ENCODE measurements around the gene PLCL1. TPM values are rescaled to one million over a fixed set of nuclear protein-coding genes. Genes with fewer than 3 reads are reported as not detected.

The PLCL1 gene
- total RNA-seq, 2 experiments from 2014 or later: 0.20 to 0.26 TPM

- DNase-seq (no peak), ATAC-seq (no peak)
- Mint-ChIP-seq H3K4me3 (no peak overlapping the region), H3K36me3 (no peaks in the 10 kb centered on the region), H3K4me1 (peaks cover 9% of the 10 kb centered on the region), H3K27me3 (peaks cover 41% of the 10 kb centered on the region), H3K9me3 (ENCODE audit: low read depth) (no peaks in the 10 kb centered on the region), H3K27ac (no peak overlapping the region)
- CTCF ChIA-PET: no interaction called here
These were observed 5.3 kb upstream of the PLCL1 start for GRCh38 chr2:197799068-197799467.

- DNase-seq: no peak
- H3K9me3 Mint-ChIP-seq (ENCODE audit: low read depth): no peaks in the 10 kb centered on the region
- ATAC-seq: no peak
- H3K36me3 Mint-ChIP-seq: no peaks in the 10 kb centered on the region
- CTCF ChIA-PET: interaction anchor here (1.3 to 3.2 kb wide), 2 partner anchors 328 to 497 kb away, joined by 3 to 13 read pairs; no protein-coding TSS in a partner anchor
- peaks cover 12% of the 10 kb centered on the region for H3K4me1 Mint-ChIP-seq
- H3K27ac Mint-ChIP-seq: no peak overlapping the region
- no peak overlapping the region for H3K4me3 Mint-ChIP-seq
- H3K27me3 Mint-ChIP-seq: peaks cover 41% of the 10 kb centered on the region
These were observed 4.3 kb upstream of the PLCL1 start for GRCh38 chr2:197800091-197800490.

- H3K27ac Mint-ChIP-seq: no peak overlapping the region
- H3K27me3 Mint-ChIP-seq: peaks cover 50% of the 10 kb centered on the region
- CTCF ChIA-PET: interaction anchor here (1.3 to 3.2 kb wide), 2 partner anchors 12 to 496 kb away, joined by 3 to 13 read pairs; no protein-coding TSS in a partner anchor
- H3K9me3 Mint-ChIP-seq (ENCODE audit: low read depth): no peaks in the 10 kb centered on the region
- H3K4me3 Mint-ChIP-seq: no peak overlapping the region
- ATAC-seq (no peak), DNase-seq (no peak)
- H3K4me1 Mint-ChIP-seq: peaks cover 20% of the 10 kb centered on the region
- H3K36me3 Mint-ChIP-seq: no peaks in the 10 kb centered on the region
These were observed 3.4 kb upstream of the PLCL1 start for GRCh38 chr2:197801033-197801432.

- ATAC-seq: no peak
- CTCF ChIA-PET: interaction anchor here (1.0 kb wide), 1 partner anchor 494 kb away, joined by 4 read pairs; no protein-coding TSS in a partner anchor
- no peak overlapping the region for H3K27ac Mint-ChIP-seq
These were observed 1.4 kb upstream of the PLCL1 start for GRCh38 chr2:197803033-197803444.

GRCh38 chr2:197804758-197805714 is 643 bp downstream of the PLCL1 start:
- Mint-ChIP-seq H3K9me3 (ENCODE audit: low read depth) (no peaks in the 10 kb centered on the region), H3K4me1 (peaks cover 20% of the 10 kb centered on the region), H3K27me3 (peaks cover 52% of the 10 kb centered on the region), H3K27ac (no peak overlapping the region), H3K4me3 (peak overlapping the region; percentile 83), H3K36me3 (no peaks in the 10 kb centered on the region)
- peak; percentile 34 for ATAC-seq
- CTCF ChIA-PET: interaction anchor here (0.7 to 1.4 kb wide), 5 partner anchors 8 to 322 kb away, joined by 3 to 10 read pairs (median 5); partner anchors contain the start of gene MARS2
- DNase-seq: peak; percentile 41

More at GRCh38 chr2:197803033-197803444, 1.4 kb upstream of the PLCL1 start:
- H3K4me1 Mint-ChIP-seq: peaks cover 20% of the 10 kb centered on the region
- DNase-seq: no peak
- H3K27me3 Mint-ChIP-seq: peaks cover 55% of the 10 kb centered on the region
- no peak overlapping the region for H3K4me3 Mint-ChIP-seq
- no peaks in the 10 kb centered on the region for H3K36me3 Mint-ChIP-seq
- no peaks in the 10 kb centered on the region for H3K9me3 Mint-ChIP-seq (ENCODE audit: low read depth)

- no peak for ATAC-seq
- CTCF ChIA-PET: interaction anchor here (1.4 kb wide), 1 partner anchor 32 kb away, joined by 6 read pairs; no protein-coding TSS in a partner anchor
- H3K27me3 Mint-ChIP-seq: peaks cover 49% of the 10 kb centered on the region
- H3K9me3 Mint-ChIP-seq (ENCODE audit: low read depth): no peaks in the 10 kb centered on the region
- H3K4me3 Mint-ChIP-seq: peak overlapping the region; percentile 69
- no peak for DNase-seq
- H3K4me1 Mint-ChIP-seq: peaks cover 20% of the 10 kb centered on the region
- no peaks in the 10 kb centered on the region for H3K36me3 Mint-ChIP-seq
- no peak overlapping the region for H3K27ac Mint-ChIP-seq
These were observed 1.6 kb downstream of the PLCL1 start for GRCh38 chr2:197805715-197806633.

GRCh38 chr2:197809064-197809463 is 4.7 kb downstream of the PLCL1 start:
- Mint-ChIP-seq H3K4me3 (no peak overlapping the region), H3K9me3 (ENCODE audit: low read depth) (no peaks in the 10 kb centered on the region), H3K4me1 (peaks cover 11% of the 10 kb centered on the region), H3K27me3 (peaks cover 31% of the 10 kb centered on the region), H3K36me3 (no peaks in the 10 kb centered on the region), H3K27ac (no peak overlapping the region)
- no peak for DNase-seq
- CTCF ChIA-PET: interaction anchor here (1.2 to 1.8 kb wide), 2 partner anchors 8 to 14 kb away, joined by 4 to 7 read pairs; no protein-coding TSS in a partner anchor
- no peak for ATAC-seq

GRCh38 chr2:197810016-197810415 is 5.6 kb downstream of the PLCL1 start:
- ATAC-seq (no peak), DNase-seq (no peak)
- Mint-ChIP-seq H3K9me3 (ENCODE audit: low read depth) (no peaks in the 10 kb centered on the region), H3K36me3 (no peaks in the 10 kb centered on the region), H3K27ac (no peak overlapping the region), H3K27me3 (peaks cover 27% of the 10 kb centered on the region), H3K4me3 (no peak overlapping the region), H3K4me1 (peaks cover 14% of the 10 kb centered on the region)
- CTCF ChIA-PET: interaction anchor here (1.8 kb wide), 1 partner anchor 15 kb away, joined by 7 read pairs; no protein-coding TSS in a partner anchor

- Mint-ChIP-seq H3K27ac (no peak overlapping the region), H3K27me3 (peaks cover 25% of the 10 kb centered on the region), H3K9me3 (ENCODE audit: low read depth) (no peaks in the 10 kb centered on the region), H3K4me3 (no peak overlapping the region), H3K4me1 (peaks cover 12% of the 10 kb centered on the region), H3K36me3 (no peaks in the 10 kb centered on the region)
- no peak for ATAC-seq
- DNase-seq: no peak
- CTCF ChIA-PET: no interaction called here
These were observed 6.1 kb downstream of the PLCL1 start for GRCh38 chr2:197810491-197810890.

GRCh38 chr2:197813093-197813787 is 8.8 kb downstream of the PLCL1 start:
- H3K27ac Mint-ChIP-seq: no peak overlapping the region
- H3K36me3 Mint-ChIP-seq: no peaks in the 10 kb centered on the region
- DNase-seq (no peak), ATAC-seq (peak; percentile 39)
- H3K4me3 Mint-ChIP-seq: no peak overlapping the region
- H3K27me3 Mint-ChIP-seq: peaks cover 9% of the 10 kb centered on the region
- H3K4me1 Mint-ChIP-seq: peaks cover 6% of the 10 kb centered on the region
- CTCF ChIA-PET: interaction anchor here (0.9 to 2.4 kb wide), 6 partner anchors 9 to 59 kb away, joined by 3 to 9 read pairs (median 5); partner anchors contain the start of gene PLCL1
- no peaks in the 10 kb centered on the region for H3K9me3 Mint-ChIP-seq (ENCODE audit: low read depth)

- CTCF ChIA-PET: interaction anchor here (0.8 to 2.4 kb wide), 2 partner anchors 10 to 35 kb away, joined by 3 to 9 read pairs; no protein-coding TSS in a partner anchor
- Mint-ChIP-seq H3K9me3 (ENCODE audit: low read depth) (no peaks in the 10 kb centered on the region), H3K36me3 (no peaks in the 10 kb centered on the region), H3K4me1 (peaks cover 6% of the 10 kb centered on the region), H3K27ac (no peak overlapping the region), H3K4me3 (no peak overlapping the region), H3K27me3 (peaks cover 3% of the 10 kb centered on the region)
- ATAC-seq (no peak), DNase-seq (no peak)
These were observed 10.1 kb downstream of the PLCL1 start for GRCh38 chr2:197814526-197814925.

GRCh38 chr2:197821550-197822289 is 17.3 kb downstream of the PLCL1 start:
- ATAC-seq (no peak), DNase-seq (no peak)
- Mint-ChIP-seq H3K36me3 (no peaks in the 10 kb centered on the region), H3K4me3 (no peak overlapping the region), H3K4me1 (no peaks in the 10 kb centered on the region), H3K9me3 (ENCODE audit: low read depth) (no peaks in the 10 kb centered on the region), H3K27ac (no peak overlapping the region), H3K27me3 (peaks cover 2% of the 10 kb centered on the region)
- CTCF ChIA-PET: no interaction called here

Measured in activated CD8-positive, alpha-beta memory T cell treated with anti-CD3 and anti-CD28 coated beads, Interleukin-2, amount 10 ng/mL, durations not matched to agents 7 days and 5 days (primary cell).